H1 (cell line): ENCODE data around the gene TPP2. TPM values are rescaled to one million over a fixed set of nuclear protein-coding genes. Genes with fewer than 3 reads are reported as not detected.

Experiments
- CTCF ChIA-PET: fragments of 300-600 bp; sonication (Branson Sonifier 250); formaldehyde crosslinking; loops from one replicate; lab custom pipeline; 2021; ENCODE audit not compliant: partially characterized antibody; lab: Charles Lee
- POLR2A ChIA-PET: fragments of 300-600 bp; sonication (Branson Sonifier 250); formaldehyde crosslinking; loops from one replicate; lab custom pipeline; 2021; ENCODE audit warnings: inconsistent platforms; ENCODE audit not compliant: partially characterized antibody; lab: Charles Lee
- DNase-seq, 2 experiments: peaks; one replicate each; pipeline versions ENCODE4 v3.0.0 to v3.0.0-alpha.2; 2010 to 2022; ENCODE audit warnings: low spot score in 2 of 2, low read depth in 1 of 2, mixed read lengths in 1 of 2
- FAIRE-seq: peaks from 2 replicates; lab custom pipeline; 2011; peaks lifted over from hg19 to GRCh38; lab: Jason Lieb, UNC
- H2AFZ ChIP-seq: 2 replicates; pipeline ENCODE4 v1.8.1; 2012; ENCODE audit warnings: low read length, inconsistent platforms
- H2AK5ac ChIP-seq: 2 replicates; pipeline ENCODE4 v1.6.1; 2013; ENCODE audit warnings: low read depth, low read length
- H2BK120ac ChIP-seq: replicated peaks from 2 replicates; pipeline ENCODE3; 2013; ENCODE audit warnings: low read depth, low read length, inconsistent platforms
- H2BK12ac ChIP-seq: 2 replicates; pipeline ENCODE4 v1.6.1; 2013; ENCODE audit warnings: low read depth, low read length
- H2BK15ac ChIP-seq: 2 replicates; pipeline ENCODE4 v1.6.1; 2013; ENCODE audit warnings: low read length
- H2BK20ac ChIP-seq: 2 replicates; pipeline ENCODE4 v1.6.1; 2013; ENCODE audit warnings: low read length
- H2BK5ac ChIP-seq: 2 replicates; pipeline ENCODE4 v1.6.1; 2013; ENCODE audit warnings: low read depth, low read length
- H3K14ac ChIP-seq: 2 replicates; pipeline ENCODE4 v1.6.1; 2013; ENCODE audit warnings: inconsistent platforms; ENCODE audit not compliant: insufficient read length
- H3K18ac ChIP-seq: 2 replicates; pipeline ENCODE4 v1.6.1; 2013; ENCODE audit warnings: low read length; ENCODE audit errors: extremely low read depth
- H3K23ac ChIP-seq: 2 replicates; pipeline ENCODE4 v1.6.1; 2013; ENCODE audit warnings: inconsistent platforms; ENCODE audit not compliant: insufficient read length
- H3K23me2 ChIP-seq: 2 replicates; pipeline ENCODE4 v1.6.1; 2013; ENCODE audit warnings: low read depth, low read length
- H3K27ac ChIP-seq: 2 replicates; pipeline ENCODE4 v1.6.1; 2011; ENCODE audit warnings: low read depth, low read length, inconsistent platforms
- H3K27me3 ChIP-seq, 4 experiments: replicated peaks in 1 of 4; 1 replicate in 1 of 4; 2 replicates in 3 of 4; pipeline versions ENCODE4 v1.6.1 to v1.8.1; 2011 to 2013; ENCODE audit warnings: low read length in 3 of 4, mild to moderate bottlenecking in 3 of 4, inconsistent platforms in 2 of 4, mixed read lengths in 2 of 4, moderate library complexity in 1 of 4; ENCODE audit not compliant: control insufficient read depth in 3 of 4, insufficient read depth in 3 of 4; ENCODE audit errors: extremely low read depth in 1 of 4
- H3K36me3 ChIP-seq, 4 experiments: 2 replicates each; pipeline versions ENCODE4 v1.6.1 to v1.8.1; 2011 to 2013; ENCODE audit warnings: mild to moderate bottlenecking in 4 of 4, low read length in 3 of 4, moderate library complexity in 2 of 4, control low read depth in 1 of 4, inconsistent platforms in 1 of 4; ENCODE audit not compliant: insufficient read depth in 4 of 4, control insufficient read depth in 2 of 4
- H3K4ac ChIP-seq: replicated peaks from 2 replicates; pipeline ENCODE3; 2013; ENCODE audit warnings: low read length, low read depth, mixed read lengths, inconsistent platforms; ENCODE audit not compliant: insufficient read length
- H3K4me1 ChIP-seq, 4 experiments: replicated peaks in 1 of 4; 1 replicate in 1 of 4; 2 replicates in 3 of 4; pipeline versions ENCODE4 v1.6.1 to v1.8.1; 2011 to 2013; ENCODE audit warnings: low read length in 3 of 4, inconsistent platforms in 2 of 4, mixed read lengths in 1 of 4; ENCODE audit not compliant: insufficient read depth in 4 of 4, control insufficient read depth in 3 of 4
- H3K4me2 ChIP-seq, 2 experiments: 2 replicates each; pipeline versions ENCODE4 v1.6.1 to v1.8.1; 2011 to 2013; ENCODE audit warnings: low read depth in 2 of 2, low read length in 2 of 2, control low read depth in 1 of 2, inconsistent platforms in 1 of 2, mild to moderate bottlenecking in 1 of 2; ENCODE audit not compliant: insufficient read depth in 1 of 2
- H3K4me3 ChIP-seq, 4 experiments: fragments of 200-600, 300-600 bp in 1 of 4; sonication (generic), shearing (Covaris generic), sonication (Bioruptor Twin) in 1 of 4; 2 replicates each; pipeline versions ENCODE4 v1.5.1 to v1.8.1; 2011 to 2016; ENCODE audit warnings: low read length in 4 of 4, low read depth in 3 of 4, control low read depth in 2 of 4, inconsistent platforms in 2 of 4, mild to moderate bottlenecking in 2 of 4, mixed read lengths in 1 of 4, moderate library complexity in 1 of 4; ENCODE audit not compliant: insufficient read depth in 2 of 4; ENCODE audit errors: extremely low read depth in 1 of 4
- H3K56ac ChIP-seq: replicated peaks from 2 replicates; pipeline ENCODE3; 2013; ENCODE audit warnings: low read depth, mild to moderate bottlenecking, mixed read lengths, low read length, inconsistent platforms; ENCODE audit not compliant: insufficient read length
- H3K79me1 ChIP-seq: 2 replicates; pipeline ENCODE4 v1.6.1; 2013; ENCODE audit warnings: low read depth, low read length, control low read depth
- H3K79me2 ChIP-seq, 2 experiments: 2 replicates each; pipeline versions ENCODE4 v1.6.1 to v1.8.1; 2012 to 2013; ENCODE audit warnings: low read length in 2 of 2, mild to moderate bottlenecking in 2 of 2, inconsistent platforms in 1 of 2; ENCODE audit not compliant: insufficient read depth in 2 of 2, control insufficient read depth in 1 of 2
- H3K9ac ChIP-seq, 4 experiments: replicated peaks in 1 of 4; 1 replicate in 1 of 4; 2 replicates in 3 of 4; pipeline versions ENCODE4 v1.6.1 to v1.8.1; 2011 to 2013; ENCODE audit warnings: low read depth in 3 of 4, low read length in 3 of 4, control low read depth in 2 of 4, mild to moderate bottlenecking in 2 of 4, moderate library complexity in 2 of 4, inconsistent platforms in 1 of 4; ENCODE audit errors: extremely low read depth in 1 of 4
- H3K9me3 ChIP-seq, 2 experiments: 2 replicates each; pipeline versions ENCODE4 v1.6.1 to v1.8.1; 2012 to 2013; ENCODE audit warnings: mild to moderate bottlenecking in 2 of 2, moderate library complexity in 2 of 2, control low read depth in 1 of 2, inconsistent platforms in 1 of 2, low read depth in 1 of 2, low read length in 1 of 2, mixed read lengths in 1 of 2; ENCODE audit not compliant: insufficient read depth in 2 of 2
- H4K20me1 ChIP-seq, 2 experiments: replicated peaks in 1 of 2; 2 replicates each; pipeline versions ENCODE3 to v1.8.1; 2011 to 2013; ENCODE audit warnings: inconsistent platforms in 2 of 2, low read length in 2 of 2, mild to moderate bottlenecking in 1 of 2; ENCODE audit not compliant: insufficient read depth in 2 of 2, control insufficient read depth in 1 of 2
- H4K5ac ChIP-seq: 2 replicates; pipeline ENCODE4 v1.6.1; 2013; ENCODE audit warnings: low read length, low read depth, mixed read lengths, inconsistent platforms; ENCODE audit not compliant: insufficient read length
- H4K8ac ChIP-seq: 2 replicates; pipeline ENCODE4 v1.8.0; 2013; ENCODE audit warnings: mild to moderate bottlenecking, moderate library complexity, low read length, inconsistent platforms; ENCODE audit not compliant: insufficient read depth; ENCODE audit errors: extremely low read depth
- H4K91ac ChIP-seq: replicated peaks from 2 replicates; pipeline ENCODE3; 2013; ENCODE audit warnings: low read length, mixed read lengths, inconsistent platforms; ENCODE audit not compliant: insufficient read length
- ASH2L ChIP-seq: fragments of 200-600, 300-600 bp; sonication (generic); IDR thresholded peaks from one replicate; pipeline ENCODE4 v1.7.1; 2017; ENCODE audit warnings: low read length
- BACH1 ChIP-seq: IDR thresholded peaks from 2 replicates; pipeline ENCODE4 v1.6.1; 2012; ENCODE audit warnings: low read length, improper control_type of control experiment
- CHD2 ChIP-seq: IDR thresholded peaks from 2 replicates; pipeline ENCODE4 v1.6.1; 2012; ENCODE audit warnings: low read length, improper control_type of control experiment
- TEAD4 ChIP-seq: IDR thresholded peaks from 2 replicates; pipeline ENCODE4 v1.6.1; 2012; ENCODE audit warnings: low read depth, low read length, inconsistent platforms, mixed read lengths
- WGBS, 2 experiments: shearing (Covaris generic) in 1 of 2; methylation state at CpG; one replicate each; pipeline versions ENCODE4 v1.1.6 to v1.1.7; 2013 to 2015; ENCODE audit warnings: low lambda C conversion rate in 2 of 2, mixed read lengths in 2 of 2, inconsistent platforms in 1 of 2, low coverage in 1 of 2, missing lambda C conversion rate in 1 of 2; ENCODE audit not compliant: insufficient replicate concordance in 2 of 2, insufficient coverage in 1 of 2, insufficient read length in 1 of 2; ENCODE audit errors: extremely low coverage in 1 of 2, missing lambda C conversion rate in 1 of 2; 5-methylcytosine and 5-hydroxymethylcytosine counted together
- polyA plus RNA-seq, 7 experiments: library from polyadenylated mRNA; depleted of rRNA in 3 of 7; stranded (reverse) in 5 of 7; unstranded in 2 of 7; fragments of >200 nt in 5 of 7; fragments of 200-250 nt in 2 of 7; gene quantifications; 1 replicate in 5 of 7; 2 replicates in 1 of 7; 4 replicates in 1 of 7; pipeline versions ENCODE4 v1.2.1 to v1.2.3, GENCODE V29; 2011 to 2013; ENCODE audit warnings: missing spikeins in 2 of 7, mixed read lengths in 2 of 7
- total RNA-seq: library from RNA; stranded (reverse); fragmentation: NEBNext Ultra II Directional; extraction: Animal tissue kit (Norgen Biotek cat#: 25700); gene quantifications from 2 replicates; pipeline ENCODE4 v1.2.1, GENCODE V29; 2021

Gene TPP2
- total and polyA plus RNA-seq, 2 of the 8 experiments (the other 6 are each of a cell fraction or from before 2014, with no cell fraction given), result 15.9 to 85.7 TPM

GRCh38 chr13:102564564-102564963 lies 32.2 kb upstream of the TPP2 start:
- Histone ChIP-seq H2BK120ac (no peak overlapping the region), H4K20me1 (no peaks in the 10 kb centered on the region), H2BK20ac (no peak overlapping the region), H4K5ac (no peak overlapping the region), H2BK5ac (no peak overlapping the region), H3K4ac (no peak overlapping the region), H4K8ac (no peak overlapping the region), H3K79me1 (no peaks in the 10 kb centered on the region), H3K79me2 (no peaks in the 10 kb centered on the region), H2BK12ac (no peak overlapping the region), H2BK15ac (no peak overlapping the region), H3K27me3 (peaks cover 0 to 1% (median 0%) of the 10 kb centered on the region in 4 experiments; a peak in 1 of 7 replicates), H3K27ac (no peak overlapping the region), H4K91ac (no peak overlapping the region), H3K23ac (no peak overlapping the region), H3K9ac (no peak overlapping the region), H3K9me3 (no peaks in the 10 kb centered on the region), H3K4me2 (no peak overlapping the region), H2AFZ (no peak overlapping the region), H3K4me1 (no peaks in the 10 kb centered on the region), H3K23me2 (no peaks in the 10 kb centered on the region), H3K56ac (no peak overlapping the region), H3K18ac (no peak overlapping the region), H3K14ac (no peak overlapping the region), H3K4me3 (no peak overlapping the region), H2AK5ac (no peak overlapping the region), H3K36me3 (no peaks in the 10 kb centered on the region)
- ChIA-PET CTCF (interaction anchor here (2.2 to 3.6 kb wide), 2 partner anchors 9 to 15 kb away, joined by 7 to 23 read pairs; no protein-coding TSS in a partner anchor), POLR2A (no interaction called here)
- FAIRE-seq, result no peak
- TF ChIP-seq BACH1 (no peak), CHD2 (no peak), ASH2L (no peak), TEAD4 (no peak)
- WGBS, 2 experiments, result 85% methylated on average over 4 of the region's 4 CpGs; no CpG with 5 or more reads in 1 of the 2 experiments
- DNase-seq, result no peak
